ENCODE data around the gene WASL. TPM values are rescaled to one million over a fixed set of nuclear protein-coding genes. Genes with fewer than 3 reads are reported as not detected.

WASL gene
- total RNA-seq, 4 donors from 2014 or later: 42.5 to 55.9 (median 47.9) TPM

DNA sequence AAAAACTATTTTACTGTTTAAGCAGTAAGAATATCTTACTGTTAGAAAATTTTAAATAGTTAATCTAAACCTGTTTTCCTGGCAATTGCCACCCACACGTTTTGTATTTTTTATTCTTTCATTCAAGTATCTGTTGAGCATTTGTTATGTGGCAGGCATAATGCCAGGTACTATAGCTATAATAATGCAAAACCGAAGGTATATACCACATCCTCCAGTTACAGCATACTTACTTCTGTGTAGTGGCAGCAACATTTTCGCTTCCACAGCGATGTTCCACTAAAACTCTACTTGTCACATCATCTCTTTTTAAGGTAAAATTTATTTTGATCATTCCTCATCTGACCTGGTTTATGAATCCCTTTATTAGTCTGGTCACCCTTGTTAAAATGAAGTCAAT is 30.0 kb downstream of the WASL start:
- Histone ChIP-seq H3K4me3 (no peak overlapping the region), H3K9me3 (no peaks in the 10 kb centered on the region), H3K36me3 (no peaks in the 10 kb centered on the region), H3K27me3 (no peaks in the 10 kb centered on the region), H3K4me1 (peaks cover 10 to 62% (median 12%) of the 10 kb centered on the region in 3 donors), H3K27ac (no peak overlapping the region)
- ATAC-seq: no peak
- no peak for TF ChIP-seq EP300 (IDR thresholded peaks at IDR 0.05)
- no peak for TF ChIP-seq POLR2AphosphoS5 (IDR thresholded peaks at IDR 0.05)
- WGBS, 2 donors (ENCODE audit: low coverage in 1 of 2): 77 to 79% methylated on average over 4 of the region's 4 CpGs

DNA sequence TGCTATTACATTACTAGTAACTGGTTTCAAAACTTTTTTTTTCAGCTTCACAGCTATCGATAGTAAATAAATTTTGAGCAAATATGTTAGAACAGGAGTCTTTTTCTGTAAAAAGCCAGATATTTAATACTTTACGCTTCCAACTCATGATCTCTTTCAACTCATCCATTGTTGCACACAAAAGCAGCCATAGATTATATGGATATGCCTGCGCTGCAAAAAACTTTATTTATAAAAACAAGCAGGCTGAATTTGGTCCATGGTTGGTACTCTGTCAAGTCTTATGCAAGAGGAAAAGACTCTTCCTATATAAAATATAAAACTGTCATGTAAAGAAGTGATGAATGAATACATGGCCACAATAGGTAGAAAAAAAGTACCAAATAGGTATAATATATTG is 31.1 kb downstream of the WASL start:
- Histone ChIP-seq H3K4me3 (no peak overlapping the region), H3K27ac (no peak overlapping the region), H3K9me3 (no peaks in the 10 kb centered on the region), H3K4me1 (peaks cover 9 to 59% (median 10%) of the 10 kb centered on the region in 3 donors), H3K27me3 (no peaks in the 10 kb centered on the region), H3K36me3 (no peaks in the 10 kb centered on the region)
- WGBS, 2 donors (ENCODE audit: low coverage in 1 of 2): 96 to 98% methylated on average over 3 of the region's 3 CpGs
- ATAC-seq: no peak
- TF ChIP-seq CTCF (IDR thresholded peaks at IDR 0.05): no peak
- TF ChIP-seq POLR2A (IDR thresholded peaks at IDR 0.05): no peak
- TF ChIP-seq EP300 (IDR thresholded peaks at IDR 0.05): no peak
- no peak for TF ChIP-seq POLR2AphosphoS5 (IDR thresholded peaks at IDR 0.05)

DNA sequence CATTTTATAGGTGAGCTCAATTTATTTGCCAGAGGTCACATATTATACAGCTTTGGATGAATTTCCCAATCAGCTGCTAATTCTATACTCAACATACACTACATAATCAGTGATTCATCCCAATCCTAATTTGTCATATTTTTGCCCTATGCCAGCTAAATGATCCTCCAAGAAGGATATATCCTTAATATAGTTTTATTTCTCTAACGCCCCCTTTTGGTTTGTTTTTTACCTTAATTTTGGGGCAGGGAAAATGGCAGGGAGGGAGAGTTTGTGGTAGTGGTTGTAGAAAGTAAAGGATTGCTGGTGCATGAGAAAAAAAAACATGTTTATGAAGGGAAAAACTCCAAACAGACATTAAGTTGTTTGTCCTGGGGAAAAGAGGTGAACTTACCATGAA is 31.9 kb downstream of the WASL start:
- H3K27ac ChIP-seq: no peak overlapping the region
- H3K27me3 ChIP-seq: no peaks in the 10 kb centered on the region
- H3K36me3 ChIP-seq: no peaks in the 10 kb centered on the region
- H3K4me3 ChIP-seq: no peak overlapping the region
- 100% methylated on average over 1 of the region's 1 CpG; no CpG with 5 or more reads in 1 of the 2 donors for WGBS, 2 donors (ENCODE audit: low coverage in 1 of 2)
- H3K9me3 ChIP-seq: no peaks in the 10 kb centered on the region
- TF ChIP-seq EP300 (IDR thresholded peaks at IDR 0.05): no peak
- no peak for TF ChIP-seq POLR2A (IDR thresholded peaks at IDR 0.05)
- ATAC-seq: no peak
- H3K4me1 ChIP-seq: peaks cover 10 to 60% (median 12%) of the 10 kb centered on the region in 3 donors

DNA sequence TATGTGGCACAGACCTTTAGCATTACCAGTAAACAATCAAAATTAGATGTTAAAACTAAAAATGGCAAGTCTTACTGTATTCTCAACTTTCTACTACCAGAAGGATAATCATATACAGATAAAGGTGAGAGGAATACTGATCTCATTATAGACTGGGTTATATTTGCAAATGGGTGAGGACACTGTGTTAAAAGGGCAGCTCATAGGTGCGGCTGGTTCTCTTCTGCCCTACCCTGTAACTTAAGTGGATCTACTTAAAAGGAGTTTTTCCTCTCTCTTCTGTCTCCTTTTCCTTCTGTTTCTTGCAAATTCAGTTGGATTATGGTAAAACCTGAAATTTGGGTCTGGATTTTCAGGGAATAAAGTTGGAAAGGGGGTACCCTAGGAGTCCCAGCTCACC is 33.0 kb downstream of the WASL start:
- ATAC-seq: no peak
- H3K27me3 ChIP-seq: no peaks in the 10 kb centered on the region

DNA sequence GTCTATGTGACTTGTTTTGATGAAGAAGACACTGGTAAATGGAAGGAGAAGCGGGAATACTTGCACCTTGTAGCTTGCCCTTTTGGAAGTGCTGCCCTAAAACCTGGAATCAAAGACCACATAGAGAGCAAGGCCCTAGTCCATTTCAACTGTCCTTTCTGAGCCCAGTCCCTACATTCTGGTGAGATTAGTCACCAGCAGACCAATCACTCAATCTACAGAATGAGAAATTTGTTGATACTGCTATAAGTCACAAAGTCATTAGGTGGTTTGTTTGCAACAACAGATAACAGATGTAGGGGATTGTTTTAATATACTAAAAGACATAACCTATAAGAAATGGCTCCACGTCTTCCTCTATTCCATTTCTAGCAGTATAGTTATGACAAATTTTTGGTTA is 33.6 kb downstream of the WASL start:
- no peaks in the 10 kb centered on the region for H3K27me3 ChIP-seq
- H3K4me3 ChIP-seq: no peak overlapping the region
- H3K27ac ChIP-seq: no peak overlapping the region
- WGBS, 2 donors (ENCODE audit: low coverage in 1 of 2): 90 to 97% methylated on average over 2 of the region's 2 CpGs
- peaks cover 8 to 61% (median 13%) of the 10 kb centered on the region in 3 donors for H3K4me1 ChIP-seq
- no peaks in the 10 kb centered on the region for H3K36me3 ChIP-seq
- no peaks in the 10 kb centered on the region for H3K9me3 ChIP-seq
- no peak for ATAC-seq
- TF ChIP-seq POLR2A (IDR thresholded peaks at IDR 0.05) (no peak), EP300 (IDR thresholded peaks at IDR 0.05) (no peak), POLR2AphosphoS5 (IDR thresholded peaks at IDR 0.05) (no peak), CTCF (IDR thresholded peaks at IDR 0.05) (no peak)

More for the DNA sequence above, 33.0 kb downstream of the WASL start:
- 0% methylated on average over 1 of the region's 1 CpG for WGBS, 2 donors (ENCODE audit: low coverage in 1 of 2)
- H3K36me3 ChIP-seq: no peaks in the 10 kb centered on the region
- no peak overlapping the region for H3K4me3 ChIP-seq
- H3K9me3 ChIP-seq: no peaks in the 10 kb centered on the region
- peaks cover 11 to 61% (median 12%) of the 10 kb centered on the region in 3 donors for H3K4me1 ChIP-seq
- no peak overlapping the region for H3K27ac ChIP-seq
- TF ChIP-seq CTCF (IDR thresholded peaks at IDR 0.05): no peak
- no peak for TF ChIP-seq POLR2AphosphoS5 (IDR thresholded peaks at IDR 0.05)
- no peak for TF ChIP-seq EP300 (IDR thresholded peaks at IDR 0.05)
- TF ChIP-seq POLR2A (IDR thresholded peaks at IDR 0.05): no peak

GRCh38 chr7:123714296-123715080 is 34.3 kb downstream of the WASL start:
- TF ChIP-seq POLR2AphosphoS5 (IDR thresholded peaks at IDR 0.05) (no peak), CTCF (IDR thresholded peaks at IDR 0.05) (no peak), EP300 (IDR thresholded peaks at IDR 0.05) (no peak), POLR2A (IDR thresholded peaks at IDR 0.05) (no peak)
- WGBS, 2 donors (ENCODE audit: low coverage in 1 of 2): 81 to 84% methylated on average over 3 of the region's 3 CpGs

More at GRCh38 chr7:123714296-123715080, 34.3 kb downstream of the WASL start:
- no peak overlapping the region for H3K27ac ChIP-seq
- no peak for ATAC-seq
- no peak overlapping the region for H3K4me3 ChIP-seq
- no peaks in the 10 kb centered on the region for H3K9me3 ChIP-seq
- H3K27me3 ChIP-seq: no peaks in the 10 kb centered on the region
- H3K4me1 ChIP-seq: peaks cover 4 to 55% (median 13%) of the 10 kb centered on the region in 3 donors
- no peaks in the 10 kb centered on the region for H3K36me3 ChIP-seq
